H1 (cell line): ENCODE data around the gene PC. TPM values are rescaled to one million over a fixed set of nuclear protein-coding genes. Genes with fewer than 3 reads are reported as not detected.

ENCODE experiments used
- CTCF ChIA-PET: fragments of 300-600 bp; sonication (Branson Sonifier 250); formaldehyde crosslinking; loops from one replicate; lab custom pipeline; 2021; ENCODE audit not compliant: partially characterized antibody; lab: Charles Lee
- POLR2A ChIA-PET: fragments of 300-600 bp; sonication (Branson Sonifier 250); formaldehyde crosslinking; loops from one replicate; lab custom pipeline; 2021; ENCODE audit warnings: inconsistent platforms; ENCODE audit not compliant: partially characterized antibody; lab: Charles Lee
- DNase-seq, 2 experiments: peaks; one replicate each; pipeline versions ENCODE4 v3.0.0 to v3.0.0-alpha.2; 2010 to 2022; ENCODE audit warnings: low spot score in 2 of 2, low read depth in 1 of 2, mixed read lengths in 1 of 2
- FAIRE-seq: peaks from 2 replicates; lab custom pipeline; 2011; peaks lifted over from hg19 to GRCh38; lab: Jason Lieb, UNC
- H2AFZ ChIP-seq: 2 replicates; pipeline ENCODE4 v1.8.1; 2012; ENCODE audit warnings: low read length, inconsistent platforms
- H2AK5ac ChIP-seq: 2 replicates; pipeline ENCODE4 v1.6.1; 2013; ENCODE audit warnings: low read depth, low read length
- H2BK120ac ChIP-seq: replicated peaks from 2 replicates; pipeline ENCODE3; 2013; ENCODE audit warnings: low read depth, low read length, inconsistent platforms
- H2BK12ac ChIP-seq: 2 replicates; pipeline ENCODE4 v1.6.1; 2013; ENCODE audit warnings: low read depth, low read length
- H2BK15ac ChIP-seq: 2 replicates; pipeline ENCODE4 v1.6.1; 2013; ENCODE audit warnings: low read length
- H2BK20ac ChIP-seq: 2 replicates; pipeline ENCODE4 v1.6.1; 2013; ENCODE audit warnings: low read length
- H2BK5ac ChIP-seq: 2 replicates; pipeline ENCODE4 v1.6.1; 2013; ENCODE audit warnings: low read depth, low read length
- H3K14ac ChIP-seq: 2 replicates; pipeline ENCODE4 v1.6.1; 2013; ENCODE audit warnings: inconsistent platforms; ENCODE audit not compliant: insufficient read length
- H3K18ac ChIP-seq: 2 replicates; pipeline ENCODE4 v1.6.1; 2013; ENCODE audit warnings: low read length; ENCODE audit errors: extremely low read depth
- H3K23ac ChIP-seq: 2 replicates; pipeline ENCODE4 v1.6.1; 2013; ENCODE audit warnings: inconsistent platforms; ENCODE audit not compliant: insufficient read length
- H3K23me2 ChIP-seq: 2 replicates; pipeline ENCODE4 v1.6.1; 2013; ENCODE audit warnings: low read depth, low read length
- H3K27ac ChIP-seq: 2 replicates; pipeline ENCODE4 v1.6.1; 2011; ENCODE audit warnings: low read depth, low read length, inconsistent platforms
- H3K27me3 ChIP-seq, 4 experiments: replicated peaks in 1 of 4; 1 replicate in 1 of 4; 2 replicates in 3 of 4; pipeline versions ENCODE4 v1.6.1 to v1.8.1; 2011 to 2013; ENCODE audit warnings: low read length in 3 of 4, mild to moderate bottlenecking in 3 of 4, inconsistent platforms in 2 of 4, mixed read lengths in 2 of 4, moderate library complexity in 1 of 4; ENCODE audit not compliant: control insufficient read depth in 3 of 4, insufficient read depth in 3 of 4; ENCODE audit errors: extremely low read depth in 1 of 4
- H3K36me3 ChIP-seq, 4 experiments: 2 replicates each; pipeline versions ENCODE4 v1.6.1 to v1.8.1; 2011 to 2013; ENCODE audit warnings: mild to moderate bottlenecking in 4 of 4, low read length in 3 of 4, moderate library complexity in 2 of 4, control low read depth in 1 of 4, inconsistent platforms in 1 of 4; ENCODE audit not compliant: insufficient read depth in 4 of 4, control insufficient read depth in 2 of 4
- H3K4ac ChIP-seq: replicated peaks from 2 replicates; pipeline ENCODE3; 2013; ENCODE audit warnings: low read length, low read depth, mixed read lengths, inconsistent platforms; ENCODE audit not compliant: insufficient read length
- H3K4me1 ChIP-seq, 4 experiments: replicated peaks in 1 of 4; 1 replicate in 1 of 4; 2 replicates in 3 of 4; pipeline versions ENCODE4 v1.6.1 to v1.8.1; 2011 to 2013; ENCODE audit warnings: low read length in 3 of 4, inconsistent platforms in 2 of 4, mixed read lengths in 1 of 4; ENCODE audit not compliant: insufficient read depth in 4 of 4, control insufficient read depth in 3 of 4
- H3K4me2 ChIP-seq, 2 experiments: 2 replicates each; pipeline versions ENCODE4 v1.6.1 to v1.8.1; 2011 to 2013; ENCODE audit warnings: low read depth in 2 of 2, low read length in 2 of 2, control low read depth in 1 of 2, inconsistent platforms in 1 of 2, mild to moderate bottlenecking in 1 of 2; ENCODE audit not compliant: insufficient read depth in 1 of 2
- H3K4me3 ChIP-seq, 4 experiments: fragments of 200-600, 300-600 bp in 1 of 4; sonication (generic), shearing (Covaris generic), sonication (Bioruptor Twin) in 1 of 4; 2 replicates each; pipeline versions ENCODE4 v1.5.1 to v1.8.1; 2011 to 2016; ENCODE audit warnings: low read length in 4 of 4, low read depth in 3 of 4, control low read depth in 2 of 4, inconsistent platforms in 2 of 4, mild to moderate bottlenecking in 2 of 4, mixed read lengths in 1 of 4, moderate library complexity in 1 of 4; ENCODE audit not compliant: insufficient read depth in 2 of 4; ENCODE audit errors: extremely low read depth in 1 of 4
- H3K56ac ChIP-seq: replicated peaks from 2 replicates; pipeline ENCODE3; 2013; ENCODE audit warnings: low read depth, mild to moderate bottlenecking, mixed read lengths, low read length, inconsistent platforms; ENCODE audit not compliant: insufficient read length
- H3K79me1 ChIP-seq: 2 replicates; pipeline ENCODE4 v1.6.1; 2013; ENCODE audit warnings: low read depth, low read length, control low read depth
- H3K79me2 ChIP-seq, 2 experiments: 2 replicates each; pipeline versions ENCODE4 v1.6.1 to v1.8.1; 2012 to 2013; ENCODE audit warnings: low read length in 2 of 2, mild to moderate bottlenecking in 2 of 2, inconsistent platforms in 1 of 2; ENCODE audit not compliant: insufficient read depth in 2 of 2, control insufficient read depth in 1 of 2
- H3K9ac ChIP-seq, 4 experiments: replicated peaks in 1 of 4; 1 replicate in 1 of 4; 2 replicates in 3 of 4; pipeline versions ENCODE4 v1.6.1 to v1.8.1; 2011 to 2013; ENCODE audit warnings: low read depth in 3 of 4, low read length in 3 of 4, control low read depth in 2 of 4, mild to moderate bottlenecking in 2 of 4, moderate library complexity in 2 of 4, inconsistent platforms in 1 of 4; ENCODE audit errors: extremely low read depth in 1 of 4
- H3K9me3 ChIP-seq, 2 experiments: 2 replicates each; pipeline versions ENCODE4 v1.6.1 to v1.8.1; 2012 to 2013; ENCODE audit warnings: mild to moderate bottlenecking in 2 of 2, moderate library complexity in 2 of 2, control low read depth in 1 of 2, inconsistent platforms in 1 of 2, low read depth in 1 of 2, low read length in 1 of 2, mixed read lengths in 1 of 2; ENCODE audit not compliant: insufficient read depth in 2 of 2
- H4K20me1 ChIP-seq, 2 experiments: replicated peaks in 1 of 2; 2 replicates each; pipeline versions ENCODE3 to v1.8.1; 2011 to 2013; ENCODE audit warnings: inconsistent platforms in 2 of 2, low read length in 2 of 2, mild to moderate bottlenecking in 1 of 2; ENCODE audit not compliant: insufficient read depth in 2 of 2, control insufficient read depth in 1 of 2
- H4K5ac ChIP-seq: 2 replicates; pipeline ENCODE4 v1.6.1; 2013; ENCODE audit warnings: low read length, low read depth, mixed read lengths, inconsistent platforms; ENCODE audit not compliant: insufficient read length
- H4K8ac ChIP-seq: 2 replicates; pipeline ENCODE4 v1.8.0; 2013; ENCODE audit warnings: mild to moderate bottlenecking, moderate library complexity, low read length, inconsistent platforms; ENCODE audit not compliant: insufficient read depth; ENCODE audit errors: extremely low read depth
- H4K91ac ChIP-seq: replicated peaks from 2 replicates; pipeline ENCODE3; 2013; ENCODE audit warnings: low read length, mixed read lengths, inconsistent platforms; ENCODE audit not compliant: insufficient read length
- BCL11A ChIP-seq, 2 experiments: IDR thresholded peaks; one replicate each; pipeline ENCODE4 v1.6.1; 2011; ENCODE audit warnings: low read depth in 2 of 2, low read length in 2 of 2, mild to moderate bottlenecking in 2 of 2
- RFX5 ChIP-seq: IDR thresholded peaks from 2 replicates; pipeline ENCODE4 v1.6.1; 2011; ENCODE audit warnings: low read depth, low read length, improper control_type of control experiment, borderline replicate concordance
- SIX5 ChIP-seq: IDR thresholded peaks from 2 replicates; pipeline ENCODE4 v1.6.1; 2011; ENCODE audit warnings: mild to moderate bottlenecking, low read depth, low read length
- SRF ChIP-seq: IDR thresholded peaks from 2 replicates; pipeline ENCODE4 v1.6.1; 2011; ENCODE audit warnings: mild to moderate bottlenecking, low read depth, low read length, moderate library complexity
- TBP ChIP-seq: IDR thresholded peaks from 2 replicates; pipeline ENCODE4 v1.6.1; 2011; ENCODE audit warnings: low read depth, low read length, improper control_type of control experiment
- WGBS, 2 experiments: shearing (Covaris generic) in 1 of 2; methylation state at CpG; one replicate each; pipeline versions ENCODE4 v1.1.6 to v1.1.7; 2013 to 2015; ENCODE audit warnings: low lambda C conversion rate in 2 of 2, mixed read lengths in 2 of 2, inconsistent platforms in 1 of 2, low coverage in 1 of 2, missing lambda C conversion rate in 1 of 2; ENCODE audit not compliant: insufficient replicate concordance in 2 of 2, insufficient coverage in 1 of 2, insufficient read length in 1 of 2; ENCODE audit errors: extremely low coverage in 1 of 2, missing lambda C conversion rate in 1 of 2; 5-methylcytosine and 5-hydroxymethylcytosine counted together
- polyA plus RNA-seq, 7 experiments: library from polyadenylated mRNA; depleted of rRNA in 3 of 7; stranded (reverse) in 5 of 7; unstranded in 2 of 7; fragments of >200 nt in 5 of 7; fragments of 200-250 nt in 2 of 7; gene quantifications; 1 replicate in 5 of 7; 2 replicates in 1 of 7; 4 replicates in 1 of 7; pipeline versions ENCODE4 v1.2.1 to v1.2.3, GENCODE V29; 2011 to 2013; ENCODE audit warnings: missing spikeins in 2 of 7, mixed read lengths in 2 of 7
- total RNA-seq: library from RNA; stranded (reverse); fragmentation: NEBNext Ultra II Directional; extraction: Animal tissue kit (Norgen Biotek cat#: 25700); gene quantifications from 2 replicates; pipeline ENCODE4 v1.2.1, GENCODE V29; 2021

Gene PC
- total and polyA plus RNA-seq, 2 of the 8 experiments (the other 6 are each of a cell fraction or from before 2014, with no cell fraction given), result 11.5 to 27.5 TPM

- DNase-seq (no peak), FAIRE-seq (no peak)
- H3K36me3 ChIP-seq, result no peaks in the 10 kb centered on the region
- H3K23me2 ChIP-seq, result no peaks in the 10 kb centered on the region
- no peaks in the 10 kb centered on the region for H3K27me3 ChIP-seq
- no peaks in the 10 kb centered on the region for H4K20me1 ChIP-seq
- no peak overlapping the region for H4K5ac ChIP-seq
- H3K56ac ChIP-seq, result no peak overlapping the region
- no peak overlapping the region for H3K18ac ChIP-seq
- no peak overlapping the region for H4K8ac ChIP-seq
- no peak overlapping the region for H2BK12ac ChIP-seq
- no peak overlapping the region for H2BK20ac ChIP-seq
- H2AFZ ChIP-seq, result no peak overlapping the region
- H2BK5ac ChIP-seq, result no peak overlapping the region
- H3K4me1 ChIP-seq, result no peaks in the 10 kb centered on the region; a peak in 1 of 7 replicates
- TF ChIP-seq SIX5 (no peak), SRF (no peak), TBP (no peak), RFX5 (no peak), BCL11A (IDR thresholded peaks at IDR 0.05; ENCODE audit: low read depth in 2 of 2, low read length in 2 of 2) (no peak)
- no peak overlapping the region for H3K4ac ChIP-seq
- no peak overlapping the region for H3K14ac ChIP-seq
- no peak overlapping the region for H3K4me3 ChIP-seq
- WGBS, 2 experiments, result 94% methylated on average over 6 of the region's 6 CpGs; no CpG with 5 or more reads in 1 of the 2 experiments
- no peak overlapping the region for H3K23ac ChIP-seq
- ChIA-PET POLR2A (interaction anchor here (1.4 to 2.5 kb wide), 2 partner anchors 11 to 428 kb away, joined by 3 to 7 read pairs; partner anchors contain the start of gene PC), CTCF (interaction anchor here (0.6 to 1.2 kb wide), 3 partner anchors 11 to 127 kb away, joined by 3 to 4 read pairs (median 3); no protein-coding TSS in a partner anchor)
- no peak overlapping the region for H3K9ac ChIP-seq
- no peak overlapping the region for H4K91ac ChIP-seq
- no peak overlapping the region for H2AK5ac ChIP-seq
- H2BK15ac ChIP-seq, result 0 out of 2 replicates have a peak overlapping the region, but pooled peaks have one; percentile 34
- no peak overlapping the region for H3K27ac ChIP-seq
- H2BK120ac ChIP-seq, result no peak overlapping the region
- H3K9me3 ChIP-seq, result no peaks in the 10 kb centered on the region
- no peaks in the 10 kb centered on the region for H3K79me1 ChIP-seq
- no peaks in the 10 kb centered on the region for H3K79me2 ChIP-seq
- H3K4me2 ChIP-seq, result no peak overlapping the region
These were observed 11.5 kb upstream of the PC start for GRCh38 chr11:66969584-66970225.
